RWPE2 (cell line): ENCODE measurements around the gene ALDH1L1.

ENCODE experiments used
- ATAC-seq: fragments of 200-7000 bp; cut with Tn5 transposase; 3 replicates; pipeline ENCODE4 v1.9.1; 2021; ENCODE audit warnings: low read depth
- DNase-seq: peaks from one replicate; pipeline ENCODE4 v3.0.0-alpha.2; 2020; ENCODE audit warnings: low spot score
- H3K27ac ChIP-seq: fragments of 450-650 bp; 2 replicates; pipeline ENCODE4 v1.5.1; 2017; ENCODE audit warnings: mild to moderate bottlenecking; ENCODE audit not compliant: poor library complexity, severe bottlenecking
- H3K27me3 ChIP-seq: fragments of 250-450 bp; sonication (Bioruptor Pico); 2 replicates; pipeline ENCODE4 v1.5.1; 2021; ENCODE audit warnings: mild to moderate bottlenecking, moderate library complexity; ENCODE audit not compliant: insufficient read depth, poor library complexity, severe bottlenecking
- H3K36me3 ChIP-seq: fragments of 250-450 bp; sonication (Bioruptor Pico); 2 replicates; pipeline ENCODE4 v1.5.1; 2020; ENCODE audit warnings: low read depth, mild to moderate bottlenecking, moderate library complexity
- H3K4me1 ChIP-seq: fragments of 250-450 bp; sonication (Bioruptor Pico); 2 replicates; pipeline ENCODE4 v1.5.1; 2021; ENCODE audit warnings: mild to moderate bottlenecking, moderate library complexity; ENCODE audit not compliant: insufficient read depth, poor library complexity, severe bottlenecking
- H3K4me3 ChIP-seq: fragments of 250-450 bp; sonication (Bioruptor Pico); 2 replicates; pipeline ENCODE4 v1.5.1; 2021; ENCODE audit warnings: mild to moderate bottlenecking, moderate library complexity; ENCODE audit not compliant: severe bottlenecking
- H3K9me3 ChIP-seq: fragments of 250-450 bp; sonication (Bioruptor Pico); 2 replicates; pipeline ENCODE4 v1.5.1; 2021; ENCODE audit warnings: mild to moderate bottlenecking, moderate library complexity; ENCODE audit not compliant: severe bottlenecking
- TF ChIP-seq, protein P1 (sequence below): fragments of 450-650 bp; IDR thresholded peaks from one replicate; pipeline ENCODE4 v1.5.1; 2017; ENCODE audit warnings: mild to moderate bottlenecking, moderate library complexity; ENCODE audit not compliant: poor library complexity, severe bottlenecking

Gene ALDH1L1

DNA sequence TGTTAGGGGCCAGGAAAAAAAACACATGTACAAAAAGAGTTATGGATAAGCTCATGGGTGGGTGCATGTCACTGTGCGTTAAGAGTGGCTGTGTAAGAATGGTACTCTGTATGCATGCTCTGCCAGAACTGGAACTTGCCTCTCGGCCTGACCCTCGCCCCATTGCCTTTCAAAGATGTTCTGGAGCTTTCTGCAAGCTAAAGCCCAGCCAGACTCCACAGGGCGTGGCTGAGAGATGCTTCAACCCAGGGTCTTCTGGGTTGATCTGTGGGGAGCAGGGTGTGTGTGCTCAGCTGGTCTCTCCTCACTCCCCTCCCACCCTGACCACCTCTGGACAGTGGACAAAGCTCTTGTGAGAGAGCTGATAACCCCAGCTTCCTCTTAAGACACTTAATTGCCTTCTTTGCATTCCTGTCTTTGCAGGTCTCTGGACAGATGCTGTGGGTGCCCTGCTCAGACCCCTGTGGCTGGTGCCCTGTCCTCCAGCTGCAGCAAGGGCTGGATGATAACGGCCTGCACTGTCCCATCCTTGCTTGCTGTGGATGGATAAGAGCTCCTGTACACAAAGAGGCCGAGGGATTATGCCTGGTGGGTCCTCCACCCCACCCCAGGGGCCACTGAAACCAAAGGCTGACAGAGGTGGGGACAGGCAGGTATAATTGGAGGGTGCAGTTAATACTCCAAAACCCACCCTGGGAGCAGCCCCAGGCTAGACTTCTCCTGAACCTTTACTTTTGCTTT is 28.7 kb downstream of the ALDH1L1 start:
- no peaks in the 10 kb centered on the region for H3K27me3 ChIP-seq
- ATAC-seq (no peak), DNase-seq (no peak)
- H3K4me3 ChIP-seq: no peak overlapping the region
- no peaks in the 10 kb centered on the region for H3K4me1 ChIP-seq
- H3K36me3 ChIP-seq: no peaks in the 10 kb centered on the region
- no peaks in the 10 kb centered on the region for H3K9me3 ChIP-seq
- H3K27ac ChIP-seq: no peak overlapping the region
- TF ChIP-seq, protein P1, sequence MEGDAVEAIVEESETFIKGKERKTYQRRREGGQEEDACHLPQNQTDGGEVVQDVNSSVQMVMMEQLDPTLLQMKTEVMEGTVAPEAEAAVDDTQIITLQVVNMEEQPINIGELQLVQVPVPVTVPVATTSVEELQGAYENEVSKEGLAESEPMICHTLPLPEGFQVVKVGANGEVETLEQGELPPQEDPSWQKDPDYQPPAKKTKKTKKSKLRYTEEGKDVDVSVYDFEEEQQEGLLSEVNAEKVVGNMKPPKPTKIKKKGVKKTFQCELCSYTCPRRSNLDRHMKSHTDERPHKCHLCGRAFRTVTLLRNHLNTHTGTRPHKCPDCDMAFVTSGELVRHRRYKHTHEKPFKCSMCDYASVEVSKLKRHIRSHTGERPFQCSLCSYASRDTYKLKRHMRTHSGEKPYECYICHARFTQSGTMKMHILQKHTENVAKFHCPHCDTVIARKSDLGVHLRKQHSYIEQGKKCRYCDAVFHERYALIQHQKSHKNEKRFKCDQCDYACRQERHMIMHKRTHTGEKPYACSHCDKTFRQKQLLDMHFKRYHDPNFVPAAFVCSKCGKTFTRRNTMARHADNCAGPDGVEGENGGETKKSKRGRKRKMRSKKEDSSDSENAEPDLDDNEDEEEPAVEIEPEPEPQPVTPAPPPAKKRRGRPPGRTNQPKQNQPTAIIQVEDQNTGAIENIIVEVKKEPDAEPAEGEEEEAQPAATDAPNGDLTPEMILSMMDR: no peak

GRCh38 chr3:126149960-126150515 is 30.3 kb downstream of the ALDH1L1 start:
- no peak for ATAC-seq

GRCh38 chr3:126149256-126149902 is 31.0 kb downstream of the ALDH1L1 start:
- Histone ChIP-seq H3K27ac (no peak overlapping the region), H3K4me1 (no peaks in the 10 kb centered on the region), H3K27me3 (no peaks in the 10 kb centered on the region), H3K36me3 (no peaks in the 10 kb centered on the region), H3K9me3 (no peaks in the 10 kb centered on the region), H3K4me3 (no peak overlapping the region)
- ATAC-seq (no peak), DNase-seq (no peak)
- TF ChIP-seq, protein P1: no peak

More at GRCh38 chr3:126149960-126150515, 30.3 kb downstream of the ALDH1L1 start:
- TF ChIP-seq, protein P1: no peak
- H3K9me3 ChIP-seq: no peaks in the 10 kb centered on the region
- no peaks in the 10 kb centered on the region for H3K36me3 ChIP-seq
- H3K27ac ChIP-seq: no peak overlapping the region
- no peak overlapping the region for H3K4me3 ChIP-seq
- no peak for DNase-seq
- H3K27me3 ChIP-seq: no peaks in the 10 kb centered on the region
- H3K4me1 ChIP-seq: no peaks in the 10 kb centered on the region

GRCh38 chr3:126147932-126148683 is 32.3 kb downstream of the ALDH1L1 start:
- no peaks in the 10 kb centered on the region for H3K4me1 ChIP-seq
- TF ChIP-seq, protein P1: no peak
- H3K27ac ChIP-seq: no peak overlapping the region
- ATAC-seq (no peak), DNase-seq (no peak)
- no peaks in the 10 kb centered on the region for H3K9me3 ChIP-seq
- H3K27me3 ChIP-seq: no peaks in the 10 kb centered on the region
- H3K36me3 ChIP-seq: no peaks in the 10 kb centered on the region
- H3K4me3 ChIP-seq: no peak overlapping the region
